GM19240 (cell line): Measurements from ENCODE around the gene SMOC2.

Experiments used
- DNase-seq: peaks from one replicate; pipeline ENCODE4 v3.0.0; 2011; ENCODE audit warnings: low spot score; ENCODE audit not compliant: insufficient read length

The SMOC2 gene

GRCh38 chr6:168442646-168443045 lies 1.7 kb downstream of the SMOC2 start:
- DNase-seq = no peak

DNA sequence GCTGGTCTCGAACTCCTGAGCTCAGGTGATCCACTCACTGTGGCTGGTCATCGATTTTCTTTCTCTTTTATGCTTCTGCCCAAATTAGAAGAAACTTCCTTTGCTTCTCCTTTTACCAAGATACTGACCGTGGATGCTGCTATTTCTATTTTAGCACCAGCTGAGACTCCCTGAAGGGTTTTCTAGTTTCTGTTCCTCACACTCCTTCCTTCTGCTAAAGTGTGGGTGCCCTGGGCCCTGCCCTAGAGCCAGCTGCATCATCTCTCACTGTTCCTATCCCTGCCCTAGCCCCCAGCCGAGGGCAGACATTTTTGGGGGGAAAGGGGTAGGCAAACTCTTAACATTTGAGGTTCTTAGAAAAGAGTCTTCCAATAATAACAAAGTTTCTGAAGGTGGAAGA lies 6.3 kb downstream of the SMOC2 start:
- no peak for DNase-seq

GRCh38 chr6:168447700-168448099 lies 6.7 kb downstream of the SMOC2 start:
- DNase-seq = no peak

GRCh38 chr6:168448243-168448855 lies 7.4 kb downstream of the SMOC2 start:
- no peak for DNase-seq

- no peak for DNase-seq
These were observed 9.9 kb downstream of the SMOC2 start for GRCh38 chr6:168450917-168451316.

DNA sequence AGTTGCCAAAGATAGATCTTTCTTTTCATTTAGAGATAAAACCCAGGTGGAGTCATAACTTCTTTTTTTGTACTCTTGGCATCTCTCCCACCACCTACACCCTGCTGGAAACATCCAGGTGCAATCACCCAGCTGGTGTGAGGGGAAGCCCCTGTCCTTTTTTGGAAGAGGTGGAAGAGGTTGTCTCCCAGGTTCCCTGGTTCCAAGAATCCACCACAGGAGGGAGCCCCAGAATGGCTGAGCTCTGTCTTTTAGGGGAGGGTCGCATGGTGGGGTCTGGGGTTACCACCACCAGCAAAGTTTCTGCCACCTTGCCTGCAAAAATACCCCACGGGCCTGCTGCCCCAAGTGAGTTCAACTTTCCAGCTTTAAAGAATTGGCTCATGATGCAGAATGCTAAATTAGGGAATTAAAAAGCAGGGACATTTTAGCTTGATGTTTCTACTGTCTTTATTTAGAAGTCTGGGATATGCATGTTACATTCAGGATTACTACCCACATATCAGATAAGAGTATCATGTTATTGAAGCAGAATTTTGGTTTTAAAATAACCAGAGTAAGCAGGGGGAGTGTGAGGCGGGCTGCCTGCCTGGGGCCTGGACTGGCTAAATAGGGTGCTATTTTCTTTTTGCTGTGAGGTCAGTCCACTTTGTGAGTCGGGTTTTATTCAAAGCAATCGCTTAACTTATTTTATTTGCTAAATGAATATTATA lies 11.0 kb downstream of the SMOC2 start:
- DNase-seq = no peak

DNA sequence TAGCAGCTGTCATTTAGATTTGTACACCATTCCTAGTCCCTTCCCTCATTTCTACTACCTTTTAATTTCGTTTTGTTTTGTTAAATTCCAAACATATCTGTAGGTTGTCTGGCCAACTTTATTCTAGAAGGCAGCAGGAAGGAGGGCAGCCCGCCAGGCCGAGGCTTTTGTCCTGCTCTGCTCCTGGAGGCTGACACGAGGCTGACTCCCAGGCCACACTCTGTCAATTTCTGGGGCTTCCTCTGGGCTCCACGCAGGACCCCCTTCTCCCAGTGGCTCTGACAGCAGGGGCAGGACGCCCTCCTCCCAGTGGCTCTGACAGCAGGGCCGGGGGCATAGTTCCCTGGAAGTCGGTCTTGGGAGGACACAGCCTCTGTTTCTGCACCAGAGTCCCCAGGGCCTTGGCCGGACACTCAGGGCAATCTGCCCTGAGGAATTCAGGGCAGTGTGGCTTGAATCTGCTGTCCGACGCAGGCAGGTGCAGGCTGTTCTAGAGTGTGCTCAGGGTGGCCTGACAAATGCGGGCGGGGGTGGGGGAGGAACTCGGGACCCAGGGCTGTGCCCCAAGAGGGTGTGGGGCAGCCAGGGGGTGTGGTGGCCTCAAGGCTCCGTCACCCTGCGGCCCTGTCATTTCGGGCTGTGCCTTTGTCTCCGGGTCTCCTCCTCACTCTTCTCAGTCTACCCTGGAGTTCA lies 11.8 kb downstream of the SMOC2 start:
- DNase-seq = no peak

DNA sequence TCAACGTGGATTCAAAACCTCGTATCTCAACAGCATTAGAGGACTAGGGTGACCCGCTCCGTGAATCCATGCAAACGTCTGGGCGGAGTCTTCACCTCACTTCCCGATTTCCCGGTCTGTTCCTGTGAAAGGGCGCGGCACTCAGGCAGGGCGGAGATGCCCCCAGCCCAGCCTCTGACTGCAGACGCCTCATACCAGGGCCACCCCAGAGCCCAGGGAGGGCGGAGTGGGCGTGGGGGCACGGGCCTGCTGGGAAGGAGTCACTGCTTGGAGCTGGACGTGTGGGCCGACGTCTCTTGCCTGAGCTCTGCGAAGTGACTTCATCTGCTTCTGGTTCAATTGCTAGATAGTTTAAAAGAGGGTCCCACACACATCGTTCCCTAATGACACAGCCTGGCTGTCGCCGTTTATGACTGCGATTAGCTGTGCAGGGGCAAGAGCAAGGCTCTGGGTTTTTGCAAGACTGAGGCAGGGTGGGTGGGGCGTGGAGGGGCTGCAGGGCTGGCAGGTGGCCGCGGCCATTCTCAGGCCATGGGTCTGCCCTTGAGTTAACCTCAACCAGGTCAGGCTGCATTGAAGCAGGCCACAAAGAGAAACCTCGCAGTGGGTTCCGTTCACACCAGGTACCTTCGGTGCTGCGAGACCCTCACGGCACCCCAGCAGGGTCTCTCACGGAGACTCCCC lies 15.0 kb downstream of the SMOC2 start:
- no peak for DNase-seq

GRCh38 chr6:168456907-168457652 lies 16.1 kb downstream of the SMOC2 start:
- DNase-seq = no peak

- DNase-seq = no peak
These were observed 16.6 kb downstream of the SMOC2 start for GRCh38 chr6:168457653-168457934.

GRCh38 chr6:168458101-168458500 lies 17.1 kb downstream of the SMOC2 start:
- DNase-seq = no peak

- DNase-seq = no peak
These were observed 18.6 kb downstream of the SMOC2 start for GRCh38 chr6:168459572-168459971.

- DNase-seq = no peak
These were observed 21.4 kb downstream of the SMOC2 start for GRCh38 chr6:168462289-168462853.

GRCh38 chr6:168464546-168464945 lies 23.6 kb downstream of the SMOC2 start:
- DNase-seq = no peak

DNA sequence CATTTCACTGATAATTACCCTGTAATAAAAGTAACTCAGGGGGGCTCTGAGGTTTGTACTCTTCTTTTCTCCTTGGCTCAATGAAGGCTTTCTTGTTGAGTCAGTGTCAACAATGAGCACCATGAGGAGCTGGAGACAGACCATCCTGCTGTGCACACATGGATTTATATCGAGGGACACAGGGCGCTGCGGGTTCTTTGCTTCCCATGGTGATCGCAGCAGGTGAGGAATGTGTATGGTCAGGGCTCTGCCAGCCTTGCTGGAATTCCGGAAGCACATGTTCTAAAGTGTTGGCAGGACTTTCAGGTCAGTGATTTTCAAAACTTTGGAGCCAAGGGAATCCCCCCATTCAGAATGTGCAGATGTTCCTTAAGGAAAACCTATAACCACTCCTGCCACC lies 27.1 kb downstream of the SMOC2 start:
- no peak for DNase-seq

DNA sequence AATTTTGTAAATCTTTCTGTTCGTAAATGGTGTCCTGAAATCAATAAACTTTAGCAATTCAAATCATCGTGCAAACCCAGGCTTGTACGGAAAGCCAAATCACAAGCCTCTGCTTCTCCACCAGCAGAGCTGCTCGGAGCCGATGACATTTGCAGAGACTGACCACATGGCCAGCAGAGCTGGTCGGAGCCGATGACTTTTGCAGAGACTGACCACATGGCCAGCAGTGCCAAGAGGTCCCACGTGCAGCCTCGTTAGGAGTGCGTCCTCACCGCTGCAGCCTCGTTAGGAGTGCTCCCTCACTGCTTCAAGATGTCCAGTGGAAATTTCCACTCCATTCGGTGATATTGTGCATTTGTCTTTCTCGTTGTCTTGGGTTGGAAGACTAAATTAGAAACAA lies 28.5 kb downstream of the SMOC2 start:
- no peak for DNase-seq

DNA sequence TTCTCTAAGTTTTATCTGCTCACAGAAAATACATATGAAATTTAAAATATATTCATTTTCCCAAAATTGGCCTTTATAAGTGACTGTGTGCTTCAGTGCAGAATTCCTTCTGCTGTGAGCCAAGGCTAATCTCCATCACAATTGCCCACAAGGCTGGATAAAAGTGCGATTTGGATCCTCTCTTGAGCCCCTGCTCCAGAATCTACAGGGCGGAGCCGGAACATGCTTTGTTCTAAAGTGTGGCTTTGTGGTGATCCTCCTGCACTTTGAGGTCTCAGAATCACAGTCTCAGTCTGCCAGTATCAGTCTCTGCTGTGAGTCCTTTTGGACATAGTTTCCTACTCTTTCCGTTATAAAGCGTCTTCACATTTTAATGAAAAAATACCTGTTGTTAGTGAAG lies 28.9 kb downstream of the SMOC2 start:
- no peak for DNase-seq

DNA sequence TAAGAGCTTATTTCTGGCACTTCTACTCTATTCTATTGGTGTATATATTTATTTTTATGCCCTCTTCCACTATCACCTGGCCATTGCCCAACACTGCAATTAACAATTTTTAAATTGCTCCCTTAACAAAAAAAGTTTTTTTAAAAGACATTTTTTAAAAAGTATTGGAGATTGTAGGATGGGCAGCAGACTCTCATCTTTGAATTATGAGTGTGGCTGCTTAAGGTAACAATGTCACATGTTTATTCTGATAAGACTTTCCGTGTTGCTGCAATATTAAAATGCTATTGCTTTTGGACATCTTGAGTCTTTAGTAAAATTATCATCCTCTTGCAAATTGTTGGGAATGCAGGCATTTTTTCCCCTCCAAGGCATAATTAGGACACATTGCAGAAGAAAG lies 31.4 kb downstream of the SMOC2 start:
- DNase-seq = no peak

DNA sequence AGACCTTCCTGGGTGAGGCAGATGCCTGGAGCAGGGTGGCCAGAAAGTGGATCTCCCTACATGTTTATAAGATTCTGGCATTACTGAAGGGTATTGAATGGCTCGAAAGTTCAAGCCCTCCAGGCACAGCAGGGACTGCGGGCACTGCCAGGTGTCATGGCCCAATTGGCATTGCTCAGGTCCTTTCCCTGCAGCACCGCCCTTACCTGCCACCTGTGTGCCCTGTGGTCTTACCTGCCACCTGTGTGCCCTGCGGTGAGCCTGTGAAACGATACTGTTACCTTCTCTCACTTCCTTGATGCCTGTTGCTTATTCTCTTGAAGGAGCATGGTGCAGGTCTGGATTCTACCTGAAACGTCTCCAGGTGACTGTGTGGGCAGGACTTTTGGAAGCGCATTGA lies 32.2 kb downstream of the SMOC2 start:
- DNase-seq = no peak

DNA sequence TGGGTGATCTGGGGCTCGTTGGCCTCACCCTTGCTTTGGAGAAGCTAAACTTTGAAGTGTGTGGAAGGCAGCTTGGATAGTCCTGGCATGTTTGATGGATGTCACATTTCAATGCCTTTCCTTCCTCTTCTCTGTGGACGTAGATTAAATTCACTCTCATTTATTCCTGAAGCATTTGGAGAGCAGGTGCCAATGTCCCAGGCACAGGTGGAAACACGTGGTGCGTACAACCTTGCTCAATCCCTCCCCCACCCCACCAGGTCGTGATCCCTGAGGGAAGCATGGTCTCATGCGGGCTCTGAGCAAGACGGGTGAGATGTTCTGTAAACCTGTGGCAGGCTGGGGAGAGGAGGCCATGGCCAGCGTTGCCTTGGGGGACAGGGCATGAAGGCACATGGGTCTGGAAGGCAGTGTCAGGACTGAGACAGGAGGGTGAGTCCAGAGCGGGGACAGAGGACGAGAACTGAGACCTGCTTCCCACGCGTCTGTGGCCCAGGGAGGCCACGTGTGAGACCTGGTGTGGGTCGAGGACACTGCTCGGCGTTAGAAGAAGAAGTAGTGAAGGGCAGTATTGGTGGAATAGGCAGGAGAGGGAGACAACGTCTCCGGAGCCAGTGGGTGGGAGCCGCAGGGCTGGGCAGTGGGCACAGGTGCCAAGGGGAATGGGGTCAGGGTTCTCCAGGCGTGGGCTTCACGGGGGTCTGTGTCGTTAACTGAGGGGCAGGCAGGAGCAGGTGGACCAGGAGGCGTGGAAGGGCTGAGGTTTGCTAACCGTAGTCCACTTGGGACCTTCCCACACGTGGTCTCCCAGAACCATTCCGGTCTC lies 34.4 kb downstream of the SMOC2 start:
- no peak for DNase-seq

DNA sequence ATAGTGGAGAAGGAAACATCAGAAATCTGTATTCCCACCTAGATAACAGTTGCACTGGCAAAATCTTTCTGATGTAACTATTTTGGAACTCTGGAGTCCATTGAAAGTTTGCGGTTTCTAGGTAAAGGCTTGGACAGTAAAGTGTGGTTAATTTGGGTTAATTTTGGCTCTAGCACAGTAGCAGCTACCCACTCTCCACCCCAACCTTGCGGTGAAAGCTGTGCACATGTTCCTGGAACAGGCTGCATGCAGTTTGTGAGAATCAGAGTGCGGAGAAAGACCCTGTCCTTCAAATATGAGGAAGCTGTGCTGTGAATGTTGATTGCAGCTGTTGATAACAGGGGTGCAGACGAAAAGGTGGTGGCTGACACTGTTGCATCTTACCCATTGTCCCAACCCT lies 38.4 kb downstream of the SMOC2 start:
- no peak for DNase-seq
